Measurements from ENCODE around the gene PPM1L. TPM values are rescaled to one million over a fixed set of nuclear protein-coding genes. Genes with fewer than 3 reads are reported as not detected.

Gene PPM1L
- total and polyA plus RNA-seq, 2 donors (not counting 1 experiment from before 2014, with no cell fraction given), result 0.33 to 2.5 TPM

DNA sequence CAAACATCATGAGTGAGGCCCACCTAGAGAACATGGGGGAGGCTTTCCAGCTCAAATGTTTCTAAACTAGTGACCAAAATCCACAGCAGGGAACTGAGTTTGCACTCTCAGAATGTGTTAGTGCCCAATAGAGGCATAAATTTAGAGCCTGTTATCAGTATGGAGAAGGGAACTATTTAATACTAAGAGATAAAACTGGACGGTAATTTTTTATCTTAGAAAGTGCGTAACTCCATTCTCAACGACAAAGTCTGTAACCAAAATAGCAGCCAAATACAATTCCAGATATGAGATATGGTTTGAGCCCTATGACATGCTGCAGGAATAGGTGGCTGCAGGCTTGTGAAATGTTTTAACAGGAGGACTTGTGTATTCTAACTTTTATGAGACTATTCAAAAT, 345.6 kb downstream of the PPM1L start:
- no peak overlapping the region for H3K4me3 ChIP-seq (replicated peaks in 1 of 4; ENCODE audit: control extremely low read depth in 1 of 4, insufficient read depth in 1 of 4, low read depth in 3 of 4, low read length in 4 of 4)
- H3K36me3 ChIP-seq (ENCODE audit: control insufficient read depth, insufficient read depth, low read length), result no peaks in the 10 kb centered on the region
- no peak for DNase-seq (ENCODE audit: low read depth in 2 of 2)
- TF ChIP-seq EZH2 (IDR thresholded peaks at IDR 0.05; ENCODE audit: low read length, missing control alignments), result no peak
- TF ChIP-seq, protein P1, sequence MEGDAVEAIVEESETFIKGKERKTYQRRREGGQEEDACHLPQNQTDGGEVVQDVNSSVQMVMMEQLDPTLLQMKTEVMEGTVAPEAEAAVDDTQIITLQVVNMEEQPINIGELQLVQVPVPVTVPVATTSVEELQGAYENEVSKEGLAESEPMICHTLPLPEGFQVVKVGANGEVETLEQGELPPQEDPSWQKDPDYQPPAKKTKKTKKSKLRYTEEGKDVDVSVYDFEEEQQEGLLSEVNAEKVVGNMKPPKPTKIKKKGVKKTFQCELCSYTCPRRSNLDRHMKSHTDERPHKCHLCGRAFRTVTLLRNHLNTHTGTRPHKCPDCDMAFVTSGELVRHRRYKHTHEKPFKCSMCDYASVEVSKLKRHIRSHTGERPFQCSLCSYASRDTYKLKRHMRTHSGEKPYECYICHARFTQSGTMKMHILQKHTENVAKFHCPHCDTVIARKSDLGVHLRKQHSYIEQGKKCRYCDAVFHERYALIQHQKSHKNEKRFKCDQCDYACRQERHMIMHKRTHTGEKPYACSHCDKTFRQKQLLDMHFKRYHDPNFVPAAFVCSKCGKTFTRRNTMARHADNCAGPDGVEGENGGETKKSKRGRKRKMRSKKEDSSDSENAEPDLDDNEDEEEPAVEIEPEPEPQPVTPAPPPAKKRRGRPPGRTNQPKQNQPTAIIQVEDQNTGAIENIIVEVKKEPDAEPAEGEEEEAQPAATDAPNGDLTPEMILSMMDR (conservative IDR thresholded peaks at IDR 0.05 in 1 of 2, IDR thresholded peaks at IDR 0.05 in 1 of 2; ENCODE audit: low read depth in 1 of 2, low read length in 2 of 2), result no peak
- no peak overlapping the region for H3K9ac ChIP-seq (ENCODE audit: insufficient read depth, low read length)
- H3K27me3 ChIP-seq (ENCODE audit: control insufficient read depth, insufficient read depth, low read length), result no peaks in the 10 kb centered on the region
- no peaks in the 10 kb centered on the region for H4K20me1 ChIP-seq (ENCODE audit: control insufficient read depth, extremely low read depth, insufficient read depth, low read length)
- no peaks in the 10 kb centered on the region for H3K9me3 ChIP-seq (ENCODE audit: control insufficient read depth, insufficient read depth, low read depth, low read length)
- no peak overlapping the region for H3K4me2 ChIP-seq (ENCODE audit: extremely low read depth, insufficient read depth, low read length)
- no peaks in the 10 kb centered on the region for H3K79me2 ChIP-seq (ENCODE audit: control insufficient read depth, insufficient read depth, low read length)
- H3K4me1 ChIP-seq (ENCODE audit: control insufficient read depth, extremely low read depth, insufficient read depth, low read length), result no peaks in the 10 kb centered on the region
- no peak overlapping the region for H3K27ac ChIP-seq (ENCODE audit: insufficient read depth, low read length)
- H2AFZ ChIP-seq (ENCODE audit: low read length), result no peak overlapping the region

DNA sequence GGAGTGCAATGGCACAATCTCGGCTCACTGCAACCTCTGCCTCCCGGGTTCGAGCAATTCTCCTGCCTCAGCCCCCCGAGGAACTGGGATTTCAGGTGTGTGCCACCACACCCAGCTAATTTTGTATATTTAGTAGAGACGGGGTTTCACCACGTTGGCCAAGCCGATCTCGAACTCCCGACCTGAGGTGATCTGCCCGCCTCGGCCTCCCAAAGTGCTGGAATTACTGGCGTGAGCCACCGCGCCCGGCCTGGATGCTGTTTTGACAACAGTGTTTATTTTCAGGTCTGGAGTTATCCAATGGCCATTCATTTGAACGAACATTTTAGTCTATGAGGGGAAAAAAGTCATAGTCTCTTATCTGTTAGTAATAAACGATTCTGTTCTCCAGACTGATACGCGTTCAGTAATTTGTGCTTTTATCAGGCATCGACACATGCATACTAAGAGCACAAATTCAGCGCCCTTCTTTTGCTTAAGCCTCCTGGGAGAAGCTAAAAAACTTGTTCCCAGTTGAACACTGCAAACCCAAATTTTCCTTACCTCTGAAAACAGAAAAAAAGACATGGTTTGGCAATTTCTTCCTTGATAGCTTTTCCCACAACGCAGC, 347.9 kb downstream of the PPM1L start:
- Histone ChIP-seq H3K27ac (ENCODE audit: insufficient read depth, low read length) (peak overlapping the region; percentile 80), H2AFZ (ENCODE audit: low read length) (peak overlapping the region; percentile 96)

More for the DNA sequence above, 347.9 kb downstream of the PPM1L start:
- Histone ChIP-seq H3K4me2 (ENCODE audit: extremely low read depth, insufficient read depth, low read length) (peak overlapping the region; percentile 85), H4K20me1 (ENCODE audit: control insufficient read depth, extremely low read depth, insufficient read depth, low read length) (no peaks in the 10 kb centered on the region), H3K27me3 (ENCODE audit: control insufficient read depth, insufficient read depth, low read length) (no peaks in the 10 kb centered on the region), H3K4me3 (replicated peaks in 1 of 4; ENCODE audit: control extremely low read depth in 1 of 4, insufficient read depth in 1 of 4, low read depth in 3 of 4, low read length in 4 of 4) (peak overlapping the region; percentile 72 to 74 (median 74)), H3K9ac (ENCODE audit: insufficient read depth, low read length) (no peak overlapping the region), H3K36me3 (ENCODE audit: control insufficient read depth, insufficient read depth, low read length) (no peaks in the 10 kb centered on the region), H3K4me1 (ENCODE audit: control insufficient read depth, extremely low read depth, insufficient read depth, low read length) (no peaks in the 10 kb centered on the region), H3K9me3 (ENCODE audit: control insufficient read depth, insufficient read depth, low read depth, low read length) (no peaks in the 10 kb centered on the region), H3K79me2 (ENCODE audit: control insufficient read depth, insufficient read depth, low read length) (no peaks in the 10 kb centered on the region)
- TF ChIP-seq, protein P1 (conservative IDR thresholded peaks at IDR 0.05 in 1 of 2, IDR thresholded peaks at IDR 0.05 in 1 of 2; ENCODE audit: low read depth in 1 of 2, low read length in 2 of 2), result no peak
- no peak for TF ChIP-seq EZH2 (IDR thresholded peaks at IDR 0.05; ENCODE audit: low read length, missing control alignments)
- no peak for DNase-seq (ENCODE audit: low read depth in 2 of 2)
